Stomach smooth muscle (tissue), 2 donors: Measurements from ENCODE around the gene TECTA.

ENCODE experiments used
- H3K27ac ChIP-seq: one replicate; pipeline ENCODE4 v1.7.0; 2013; ENCODE audit warnings: mild to moderate bottlenecking, low read length, inconsistent platforms
- H3K27me3 ChIP-seq, 2 donors: one replicate each; pipeline ENCODE4 v1.7.0; 2013; ENCODE audit warnings: low read length in 2 of 2; ENCODE audit not compliant: insufficient read depth in 2 of 2, control insufficient read depth in 1 of 2
- H3K36me3 ChIP-seq, 2 donors: one replicate each; pipeline ENCODE4 v1.7.0; 2013; ENCODE audit warnings: low read length in 2 of 2; ENCODE audit not compliant: control insufficient read depth in 2 of 2, insufficient read depth in 2 of 2
- H3K4me1 ChIP-seq: one replicate; pipeline ENCODE4 v1.7.0; 2013; ENCODE audit warnings: low read length; ENCODE audit not compliant: control insufficient read depth, insufficient read depth
- H3K4me3 ChIP-seq, 2 donors: one replicate each; pipeline ENCODE4 v1.7.0; 2013; ENCODE audit warnings: low read length in 2 of 2
- H3K9ac ChIP-seq, 2 donors: one replicate each; pipeline ENCODE4 v1.7.0; 2013; ENCODE audit warnings: low read length in 2 of 2, mild to moderate bottlenecking in 1 of 2
- H3K9me3 ChIP-seq, 2 donors: one replicate each; pipeline ENCODE4 v1.7.0; 2013; ENCODE audit warnings: low read length in 2 of 2; ENCODE audit not compliant: control insufficient read depth in 2 of 2
- donor health status: healthy.
- donor health status: Pancreatic carcinoma.

Gene TECTA

DNA sequence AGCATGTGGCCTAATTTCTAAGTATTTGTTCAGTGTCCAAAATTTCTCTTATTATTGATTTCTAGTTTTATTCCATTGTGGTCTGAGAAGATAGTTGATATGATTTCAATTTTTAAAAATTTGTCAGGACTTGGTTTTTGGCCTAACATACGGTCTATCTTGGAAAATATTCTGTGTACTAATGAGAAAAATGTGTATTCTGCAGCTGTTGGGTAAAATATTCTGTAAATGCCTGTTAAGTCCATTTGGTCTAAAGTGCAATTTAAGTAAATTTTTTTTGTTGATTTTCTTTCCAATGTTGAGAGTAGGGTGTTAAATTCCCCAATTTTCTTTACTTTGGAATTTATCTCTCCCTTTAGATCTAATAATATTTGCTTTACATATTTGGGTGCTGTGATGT is 78.3 kb downstream of the TECTA start:
- Histone ChIP-seq H3K27me3 (no peaks in the 10 kb centered on the region), H3K4me1 (no peaks in the 10 kb centered on the region), H3K4me3 (no peak overlapping the region), H3K9me3 (peaks cover 0 to 4% of the 10 kb centered on the region in 2 donors), H3K9ac (no peak overlapping the region), H3K36me3 (peaks cover 0 to 1% of the 10 kb centered on the region in 2 donors), H3K27ac (no peak overlapping the region)

DNA sequence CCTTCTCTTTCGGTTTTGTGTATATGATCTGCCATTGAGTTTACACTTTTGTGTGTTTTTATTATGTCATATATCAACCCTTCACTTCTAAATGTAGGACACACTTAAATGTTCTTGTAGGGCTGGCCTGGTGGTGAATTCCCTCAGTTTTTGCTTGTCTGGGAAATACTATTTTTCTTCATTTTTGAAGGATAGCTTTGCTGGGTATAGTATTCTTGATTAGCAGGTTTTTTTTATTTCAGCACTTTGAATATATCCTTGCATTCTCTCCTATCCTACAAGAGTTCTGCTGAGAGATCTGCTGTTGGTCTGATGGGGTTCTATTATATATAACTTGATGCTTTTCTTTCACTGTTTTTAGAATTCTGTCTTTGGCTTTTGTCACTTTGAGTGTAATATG is 79.1 kb downstream of the TECTA start:
- Histone ChIP-seq H3K27me3 (no peaks in the 10 kb centered on the region), H3K4me1 (no peaks in the 10 kb centered on the region), H3K36me3 (peaks cover 0 to 3% of the 10 kb centered on the region in 2 donors), H3K27ac (no peak overlapping the region), H3K4me3 (no peak overlapping the region), H3K9ac (no peak overlapping the region), H3K9me3 (peaks cover 0 to 4% of the 10 kb centered on the region in 2 donors)

DNA sequence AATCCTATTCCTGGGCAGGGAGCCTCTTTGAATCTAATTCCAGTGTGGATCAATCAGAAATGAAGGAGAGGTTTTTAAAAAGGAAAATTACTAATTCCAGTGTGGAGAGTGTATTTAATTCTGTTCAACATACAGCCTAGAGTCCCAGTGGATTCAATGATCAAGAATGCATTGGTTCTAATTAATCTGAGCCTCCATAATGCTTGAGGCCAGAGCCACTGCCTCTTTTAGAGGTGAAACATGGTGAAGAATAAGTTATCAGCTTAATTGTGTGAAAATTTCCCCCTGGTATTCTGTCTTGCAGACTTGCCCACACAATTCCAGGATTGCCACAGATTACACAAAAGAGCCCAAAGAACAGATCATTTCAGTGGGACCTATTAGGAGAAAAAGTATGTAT is 87.7 kb downstream of the TECTA start:
- no peak overlapping the region for H3K27ac ChIP-seq
- H3K27me3 ChIP-seq: no peaks in the 10 kb centered on the region
- H3K4me3 ChIP-seq: no peak overlapping the region
- no peaks in the 10 kb centered on the region for H3K4me1 ChIP-seq
- H3K9me3 ChIP-seq: no peaks in the 10 kb centered on the region
- peaks cover 0 to 5% of the 10 kb centered on the region in 2 donors for H3K36me3 ChIP-seq
- H3K9ac ChIP-seq: no peak overlapping the region

DNA sequence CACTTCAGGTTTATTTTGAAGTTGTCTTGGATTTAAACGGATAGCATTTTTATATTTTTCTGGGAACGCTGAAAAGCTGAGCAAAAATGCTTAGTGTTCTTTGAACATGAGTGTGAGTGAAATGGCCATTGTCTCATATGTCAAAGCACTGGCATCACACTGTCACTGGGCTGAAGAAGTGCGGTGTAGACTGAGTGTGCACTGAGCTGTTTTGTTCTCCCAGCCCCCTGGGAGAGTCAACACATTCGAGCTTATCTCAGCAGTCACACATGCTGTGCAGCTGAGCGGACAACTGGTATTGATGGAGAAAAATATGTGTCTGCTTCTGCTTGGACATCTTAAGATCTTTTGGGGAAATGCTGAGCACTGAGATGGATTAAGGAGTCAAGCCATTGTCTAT is 90.8 kb downstream of the TECTA start:
- Histone ChIP-seq H3K27me3 (peaks cover 0 to 4% of the 10 kb centered on the region in 2 donors), H3K9me3 (no peaks in the 10 kb centered on the region), H3K9ac (no peak overlapping the region), H3K36me3 (peaks cover 0 to 2% of the 10 kb centered on the region in 2 donors), H3K27ac (no peak overlapping the region), H3K4me1 (no peaks in the 10 kb centered on the region), H3K4me3 (no peak overlapping the region)

DNA sequence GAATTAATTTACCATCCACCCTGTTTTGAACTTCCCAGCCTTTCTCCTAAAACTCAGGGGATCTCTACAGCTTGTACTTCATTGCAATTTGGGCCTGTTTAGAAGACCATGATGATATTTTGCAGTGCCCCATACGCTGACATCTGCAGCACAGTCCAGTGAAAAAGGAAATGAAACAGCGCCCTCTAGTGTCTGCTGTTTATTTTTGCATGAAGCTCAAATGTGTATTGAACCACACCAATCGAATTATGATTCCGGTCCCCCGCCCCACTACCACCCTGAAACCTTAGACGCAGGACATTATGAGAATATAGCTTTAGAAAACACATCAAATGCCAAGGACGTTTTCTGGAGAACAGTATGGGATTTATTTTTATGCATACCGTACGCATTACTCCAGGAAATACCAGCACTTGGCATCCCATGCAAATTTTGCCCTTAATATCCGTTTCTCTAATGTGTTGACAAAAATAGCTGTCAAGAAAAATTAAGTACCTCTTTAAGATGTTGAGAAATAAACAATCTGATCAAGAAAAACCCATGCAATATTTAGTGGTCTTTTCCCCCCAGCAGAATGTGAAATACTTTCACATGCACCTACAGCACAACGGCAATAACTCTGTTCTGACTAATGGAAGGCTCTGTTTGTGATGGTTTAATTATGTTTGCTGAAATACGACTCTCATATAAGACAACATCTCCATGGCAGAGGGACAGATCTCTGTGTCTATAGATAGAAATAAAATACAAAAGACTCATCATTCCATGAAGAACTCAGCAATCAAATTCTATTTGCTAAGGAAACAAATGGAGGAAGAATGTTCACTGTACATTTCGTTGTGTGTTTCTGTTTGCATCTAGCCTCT is 93.9 kb downstream of the TECTA start:
- H3K9me3 ChIP-seq: no peaks in the 10 kb centered on the region
- H3K27ac ChIP-seq: no peak overlapping the region
- H3K4me1 ChIP-seq: no peaks in the 10 kb centered on the region
- no peak overlapping the region for H3K4me3 ChIP-seq
- peaks cover 0 to 4% of the 10 kb centered on the region in 2 donors for H3K27me3 ChIP-seq
- H3K36me3 ChIP-seq: no peaks in the 10 kb centered on the region
- H3K9ac ChIP-seq: no peak overlapping the region

- no peaks in the 10 kb centered on the region for H3K9me3 ChIP-seq
- H3K27me3 ChIP-seq: peaks cover 0 to 4% of the 10 kb centered on the region in 2 donors
- H3K4me3 ChIP-seq: no peak overlapping the region
- H3K36me3 ChIP-seq: no peaks in the 10 kb centered on the region
- H3K9ac ChIP-seq: no peak overlapping the region
- no peak overlapping the region for H3K27ac ChIP-seq
- H3K4me1 ChIP-seq: no peaks in the 10 kb centered on the region
These were observed 97.4 kb downstream of the TECTA start for GRCh38 chr11:121198491-121198890.

GRCh38 chr11:121199516-121199915 is 98.5 kb downstream of the TECTA start:
- Histone ChIP-seq H3K4me1 (no peaks in the 10 kb centered on the region), H3K27ac (no peak overlapping the region), H3K9ac (no peak overlapping the region), H3K36me3 (no peaks in the 10 kb centered on the region), H3K27me3 (peaks cover 0 to 4% of the 10 kb centered on the region in 2 donors), H3K9me3 (no peaks in the 10 kb centered on the region), H3K4me3 (no peak overlapping the region)

DNA sequence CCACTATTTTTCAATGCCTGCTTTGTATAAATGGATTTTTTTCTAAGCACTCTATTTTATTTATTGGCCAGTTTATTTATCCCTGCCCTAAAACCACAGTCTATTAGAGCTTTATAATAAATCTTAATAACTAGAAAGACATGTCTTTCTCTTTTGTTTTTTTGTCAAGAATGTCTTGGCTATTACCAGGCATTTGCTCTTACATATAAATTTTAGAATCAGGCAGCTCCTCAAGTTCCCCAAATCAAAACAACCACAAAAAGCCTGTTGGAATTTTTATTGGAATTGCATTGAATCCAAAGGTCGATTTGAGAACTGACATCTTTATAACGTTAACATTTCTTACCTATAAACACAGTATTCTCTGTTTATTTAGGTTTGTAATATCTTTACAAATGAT is 105.8 kb downstream of the TECTA start:
- H3K27ac ChIP-seq: no peak overlapping the region
- no peaks in the 10 kb centered on the region for H3K36me3 ChIP-seq
- no peaks in the 10 kb centered on the region for H3K9me3 ChIP-seq
- no peaks in the 10 kb centered on the region for H3K4me1 ChIP-seq
- no peak overlapping the region for H3K9ac ChIP-seq
- no peak overlapping the region for H3K4me3 ChIP-seq
- H3K27me3 ChIP-seq: peaks cover 0 to 2% of the 10 kb centered on the region in 2 donors

DNA sequence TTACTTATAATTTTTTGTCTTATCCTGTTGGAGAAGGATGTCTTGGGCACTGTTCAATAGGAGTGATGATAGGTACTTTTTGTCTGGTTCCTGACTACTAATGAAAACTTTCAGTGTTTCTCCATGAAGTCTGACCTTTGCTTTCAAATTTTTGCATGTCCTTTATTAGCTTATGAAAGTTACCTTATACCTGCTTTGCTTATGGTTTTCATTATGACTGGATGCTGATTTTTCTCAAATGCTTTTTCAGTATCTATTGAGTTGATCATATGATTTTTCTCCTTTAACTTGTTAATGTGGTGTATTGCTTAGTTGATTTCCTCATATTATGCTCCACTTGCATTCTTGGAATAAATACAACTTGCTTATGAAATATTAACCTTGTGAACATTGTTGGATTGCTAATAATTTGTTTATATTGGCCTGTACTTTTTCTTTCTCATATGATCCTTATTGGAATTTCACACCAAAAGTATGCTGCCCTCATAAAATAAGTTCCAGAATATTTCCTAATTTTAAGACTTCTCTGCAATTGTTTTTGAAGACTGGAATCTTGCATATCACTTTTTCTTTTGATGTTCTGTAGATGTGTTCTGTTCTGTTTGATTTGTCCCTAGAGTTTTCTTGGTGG is 106.6 kb downstream of the TECTA start:
- H3K9me3 ChIP-seq: no peaks in the 10 kb centered on the region
- H3K4me1 ChIP-seq: no peaks in the 10 kb centered on the region
- H3K9ac ChIP-seq: no peak overlapping the region
- no peak overlapping the region for H3K4me3 ChIP-seq
- H3K27ac ChIP-seq: no peak overlapping the region
- no peaks in the 10 kb centered on the region for H3K36me3 ChIP-seq
- peaks cover 0 to 2% of the 10 kb centered on the region in 2 donors for H3K27me3 ChIP-seq

DNA sequence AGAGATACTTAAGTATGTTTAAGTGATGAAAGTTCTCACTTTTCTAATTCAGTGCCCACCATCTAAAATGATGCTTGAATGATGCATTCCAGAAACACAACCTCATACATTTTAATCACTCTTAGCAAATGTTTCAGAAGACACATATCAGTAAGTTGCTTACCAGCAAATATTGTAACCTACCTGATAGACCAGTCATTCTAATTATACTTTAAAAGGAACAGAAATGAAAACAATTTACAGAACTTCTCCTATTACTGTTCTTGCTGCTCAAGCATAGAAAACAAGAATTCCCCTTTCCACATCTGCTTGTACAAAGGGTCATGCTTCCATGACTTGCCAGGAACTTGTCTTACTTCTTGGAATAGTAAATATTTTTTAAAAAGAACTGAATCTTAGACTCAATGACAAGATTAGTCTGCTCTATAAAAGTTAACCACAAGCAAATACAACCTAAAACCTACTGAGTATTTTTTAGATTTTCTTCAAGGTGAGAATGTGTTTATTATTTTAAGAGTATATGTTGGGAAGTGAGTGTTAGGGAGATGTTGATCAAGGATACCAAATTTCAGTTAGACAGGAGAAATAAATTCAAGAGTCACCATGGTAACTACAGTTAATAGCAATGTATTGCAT is 109.5 kb downstream of the TECTA start:
- Histone ChIP-seq H3K27me3 (peaks cover 0 to 2% of the 10 kb centered on the region in 2 donors), H3K27ac (no peak overlapping the region), H3K4me3 (no peak overlapping the region), H3K4me1 (no peaks in the 10 kb centered on the region), H3K9me3 (no peaks in the 10 kb centered on the region), H3K9ac (no peak overlapping the region), H3K36me3 (no peaks in the 10 kb centered on the region)
